Pons (tissue), 1 donor: ENCODE data around the gene CDKAL1.
"Not testable (repeated sequence)": the region's sequence is repeated elsewhere in the genome, so short reads cannot be mapped to it uniquely, and the experiment has no call there.

Experiments
- DNase-seq: peaks from one replicate; pipeline ENCODE4 v3.0.0-alpha.2; 2016; ENCODE audit warnings: low spot score

CDKAL1 gene

GRCh38 chr6:21026576-21027273 lies 492.5 kb downstream of the CDKAL1 start:
- no peak for DNase-seq

DNA sequence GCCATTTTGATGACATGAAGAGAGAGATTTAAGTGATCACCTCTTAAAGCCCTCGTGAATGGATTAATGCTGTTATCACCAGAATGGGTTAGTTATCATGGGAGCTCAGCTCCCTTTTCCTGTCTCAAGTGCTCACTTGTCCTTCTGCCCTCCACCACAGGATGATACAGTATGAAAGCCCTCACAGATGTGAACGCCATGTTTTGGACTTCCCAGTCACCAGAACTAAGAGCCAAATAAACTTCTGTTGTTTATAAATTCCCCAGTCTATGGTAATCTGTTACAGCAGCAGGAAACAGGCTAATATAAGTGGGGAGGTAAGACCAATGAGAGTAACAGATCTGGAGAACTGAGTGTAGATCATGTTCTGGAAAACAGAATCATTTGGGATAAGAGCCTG lies 493.2 kb downstream of the CDKAL1 start:
- no peak for DNase-seq

- no peak for DNase-seq
Observed at GRCh38 chr6:21031182-21031581, 496.9 kb downstream of the CDKAL1 start.

- DNase-seq = no peak
Observed at GRCh38 chr6:21033084-21033483, 498.8 kb downstream of the CDKAL1 start.

- DNase-seq = no peak
Observed at GRCh38 chr6:21033575-21034026, 499.3 kb downstream of the CDKAL1 start.

- DNase-seq = no peak
Observed at GRCh38 chr6:21034345-21034744, 500.1 kb downstream of the CDKAL1 start.

DNA sequence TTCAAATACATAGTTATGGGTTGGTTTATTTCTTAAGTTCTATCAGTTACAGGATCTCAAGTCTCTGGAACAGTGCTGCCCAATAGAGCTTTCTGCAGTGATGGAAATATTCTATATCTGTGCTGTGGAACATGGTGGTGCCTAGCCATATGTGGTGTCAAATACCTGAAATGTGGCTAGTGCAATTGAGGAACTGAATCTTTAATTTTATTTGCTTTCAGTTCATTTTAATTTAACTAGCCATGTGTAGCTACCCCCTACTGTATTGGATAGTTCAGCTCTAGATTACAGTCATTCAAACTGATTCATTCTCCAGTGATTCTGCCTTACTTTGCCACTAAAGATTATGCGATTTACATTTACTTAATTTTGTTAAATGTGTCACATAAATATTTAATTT lies 503.2 kb downstream of the CDKAL1 start:
- no peak for DNase-seq

- DNase-seq = no peak
Observed at GRCh38 chr6:21039926-21040325, 505.7 kb downstream of the CDKAL1 start.

GRCh38 chr6:21045135-21045700 lies 511.0 kb downstream of the CDKAL1 start:
- no peak for DNase-seq

- DNase-seq = no peak
Observed at GRCh38 chr6:21046276-21046675, 512.0 kb downstream of the CDKAL1 start.

GRCh38 chr6:21048047-21048446 lies 513.8 kb downstream of the CDKAL1 start:
- no peak for DNase-seq

DNA sequence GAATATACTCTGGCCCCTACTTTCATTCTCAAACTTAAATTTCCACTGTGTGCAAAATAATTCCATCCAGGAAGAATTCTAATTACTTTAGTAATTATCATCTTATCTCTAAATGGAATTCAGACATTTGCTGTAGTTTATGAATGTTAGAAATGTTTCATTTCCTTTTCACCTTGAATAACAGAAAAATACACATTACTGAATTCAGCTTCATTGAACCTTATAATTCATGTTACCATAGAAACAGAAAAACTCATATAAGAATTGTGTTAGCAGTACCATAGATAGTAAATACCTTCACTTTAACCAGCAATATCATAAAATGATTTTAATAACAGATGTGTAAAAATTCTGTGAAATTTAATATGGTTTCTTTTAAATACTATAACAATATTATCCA lies 514.9 kb downstream of the CDKAL1 start:
- DNase-seq = no peak

- no peak for DNase-seq
Observed at GRCh38 chr6:21049572-21049971, 515.3 kb downstream of the CDKAL1 start.

DNA sequence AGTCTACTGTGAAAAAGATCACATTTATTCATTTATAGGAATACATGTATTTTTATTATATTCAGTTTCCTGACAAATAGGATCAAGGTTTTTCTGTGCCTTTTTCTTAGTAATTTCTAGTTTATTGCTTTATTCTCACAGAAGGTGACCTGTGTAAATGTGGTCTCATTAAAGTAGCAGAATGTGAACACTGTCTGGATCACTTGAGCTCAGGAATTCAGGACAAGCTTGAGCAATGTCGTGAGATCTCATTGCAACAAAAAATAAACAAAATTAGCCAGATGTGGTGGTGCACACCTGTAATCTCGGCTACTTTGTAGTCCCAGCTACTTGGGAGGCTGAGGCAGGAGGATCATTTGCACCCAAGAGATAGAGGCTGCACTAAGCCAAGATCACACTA lies 516.7 kb downstream of the CDKAL1 start:
- DNase-seq = no peak

- no peak for DNase-seq
Observed at GRCh38 chr6:21051777-21052176, 517.5 kb downstream of the CDKAL1 start.

- no peak for DNase-seq
Observed at GRCh38 chr6:21053612-21054011, 519.4 kb downstream of the CDKAL1 start.

GRCh38 chr6:21055480-21055879 lies 521.2 kb downstream of the CDKAL1 start:
- DNase-seq = not testable (repeated sequence)

DNA sequence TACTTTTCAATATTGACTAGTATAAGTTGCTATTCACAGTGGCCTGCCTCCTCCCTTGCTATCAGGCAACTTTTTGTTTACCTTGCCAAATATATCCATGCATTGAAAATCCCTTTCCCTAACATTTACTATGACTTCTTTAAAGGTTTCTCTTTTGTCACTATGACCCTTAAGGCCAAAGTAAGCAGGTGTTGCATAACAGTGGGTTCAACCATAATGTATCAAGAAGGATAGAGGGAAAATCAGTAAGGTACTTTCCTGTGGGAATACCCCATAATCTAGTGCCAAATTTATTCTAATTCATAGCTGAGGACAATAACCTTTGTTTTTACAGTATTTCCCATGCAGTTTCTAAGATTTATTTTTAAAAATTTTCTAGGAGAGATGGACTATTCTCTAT lies 527.6 kb downstream of the CDKAL1 start:
- no peak for DNase-seq

- DNase-seq = no peak
Observed at GRCh38 chr6:21064756-21065340, 530.6 kb downstream of the CDKAL1 start.

GRCh38 chr6:21067521-21067920 lies 533.3 kb downstream of the CDKAL1 start:
- DNase-seq = no peak

DNA sequence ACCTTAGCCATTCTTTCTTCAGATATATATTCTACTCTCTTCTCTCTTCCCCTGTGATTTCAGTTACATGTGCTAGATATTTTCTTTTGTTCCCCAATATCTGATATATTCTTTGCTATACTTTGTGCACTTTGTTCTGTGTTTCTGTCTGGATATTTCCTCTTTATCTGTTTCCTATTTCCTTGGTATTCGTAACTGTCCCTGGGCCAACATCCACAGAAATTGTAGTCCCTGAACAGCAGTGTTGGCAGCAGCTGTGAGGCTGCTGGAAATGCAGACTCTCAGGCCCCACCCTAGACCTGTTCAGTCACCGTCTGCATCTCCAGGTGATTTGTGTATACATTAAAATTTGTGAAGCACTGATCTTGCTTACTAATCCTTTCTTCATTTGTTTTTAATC lies 536.4 kb downstream of the CDKAL1 start:
- DNase-seq = no peak

- no peak for DNase-seq
Observed at GRCh38 chr6:21071780-21072468, 537.7 kb downstream of the CDKAL1 start.

GRCh38 chr6:21073318-21073839 lies 539.1 kb downstream of the CDKAL1 start:
- no peak for DNase-seq
